K562 (cell line): ENCODE results near the gene ZNF775. TPM values are rescaled to one million over a fixed set of nuclear protein-coding genes. Genes with fewer than 3 reads are reported as not detected.

Source experiments
- HMGN3 ChIP-seq: IDR thresholded peaks from 2 replicates; pipeline ENCODE4 v1.6.1; 2011; ENCODE audit warnings: borderline replicate concordance, low read depth, mild to moderate bottlenecking, mixed read lengths, low read length; ENCODE audit not compliant: insufficient read length; ENCODE audit errors: extremely low read depth
- MNT ChIP-seq, 2 experiments: fragments of 450-650 bp; conservative IDR thresholded peaks; 2 replicates each; pipeline ENCODE4 v1.6.1; 2017; ENCODE audit warnings: mild to moderate bottlenecking in 2 of 2, moderate library complexity in 2 of 2
- MTA3 ChIP-seq: fragments of 450-650 bp; formaldehyde crosslinking; IDR thresholded peaks from 2 replicates; pipeline ENCODE4 v1.6.1; 2017; ENCODE audit warnings: mild to moderate bottlenecking, borderline replicate concordance
- PRDM10 ChIP-seq: fragments of 450-650 bp; IDR thresholded peaks from 2 replicates; pipeline ENCODE4 v1.6.1; 2018; ENCODE audit not compliant: partially characterized antibody
- SP1 ChIP-seq: sonication (generic); formaldehyde crosslinking; IDR thresholded peaks from 2 replicates; pipeline ENCODE4 v1.8.1; 2022; ENCODE audit warnings: mild to moderate bottlenecking, missing genetic modification reagents
- THAP12 ChIP-seq: fragments of 250-450 bp; sonication (Bioruptor Pico); IDR thresholded peaks from 2 replicates; pipeline ENCODE4 v1.9.0; 2021; ENCODE audit warnings: mild to moderate bottlenecking, inconsistent platforms
- ZMIZ1 ChIP-seq, 2 experiments: fragments of 150-350 bp in 1 of 2; IDR thresholded peaks; 2 replicates each; pipeline ENCODE4 v1.6.1; 2012 to 2016; ENCODE audit warnings: low read depth in 2 of 2, low read length in 2 of 2, mild to moderate bottlenecking in 1 of 2, moderate library complexity in 1 of 2
- polyA plus RNA-seq, 8 experiments: library from polyadenylated mRNA; depleted of rRNA in 4 of 8; stranded (reverse) in 5 of 8; unstranded in 3 of 8; fragments of >200 nt; fragmentation: Nextera tagmentation in 2 of 8; fragmentation: Illumina TruSeq in 1 of 8; extraction: Ambion mirVana in 2 of 8; extraction: Trizol in 1 of 8; gene quantifications; 2 replicates each; pipeline versions ENCODE4 v1.2.1 to v1.2.3, GENCODE V29; 2011 to 2014; ENCODE audit warnings: inconsistent platforms in 1 of 8, missing spikeins in 1 of 8
- total RNA-seq, 7 experiments: library from RNA; depleted of rRNA in 6 of 7; stranded (reverse); fragments of >200 nt in 6 of 7; fragmentation: Illumina TruSeq in 2 of 7; extraction: Trizol in 2 of 7; gene quantifications; 2 replicates each; pipeline versions ENCODE4 v1.2.1 to v1.2.3, GENCODE V29; 2011 to 2021; ENCODE audit warnings: low replicate concordance in 1 of 7

Gene ZNF775
- total and polyA plus RNA-seq, 9 of the 15 experiments (the other 6 are each of a cell fraction or from before 2014, with no cell fraction given): 0.04 to 18.7 (median 4.9) TPM

- TF ChIP-seq PRDM10 (peak; percentile 9), ZMIZ1 (IDR thresholded peaks at IDR 0.05; ENCODE audit: low read depth in 2 of 2, low read length in 2 of 2) (0 out of 4 replicates have a peak, but pooled peaks of 1 of the 2 experiments have one; percentile 3), SP1 (peak; percentile 90), MTA3 (peak; percentile 81), HMGN3 (peak; percentile 68), THAP12 (peak; percentile 96), MNT (conservative IDR thresholded peaks at IDR 0.05) (peak in 1 of 2 experiments; percentile 59; a peak in 2 of 4 replicates)
Measured at GRCh38 chr7:150378853-150379440, at the start of gene ZNF775 (continued).
